HL-60 (cell line): ENCODE measurements around the gene SHMT1.
"Not testable (repeated sequence)": the region's sequence is repeated elsewhere in the genome, so short reads cannot be mapped to it uniquely, and the experiment has no call there.

Source experiments
- DNase-seq, 2 experiments: peaks; one replicate each; pipeline ENCODE4 v3.0.0-alpha.2; 2010 to 2020; ENCODE audit warnings: low read depth in 1 of 2, low spot score in 1 of 2
- H3K27ac ChIP-seq: fragments of 250-450 bp; sonication (Bioruptor Pico); replicated peaks from 2 replicates; pipeline ENCODE4 v1.5.1; 2020; ENCODE audit warnings: mild to moderate bottlenecking, moderate library complexity
- H3K27me3 ChIP-seq: fragments of 250-450 bp; sonication (Bioruptor Pico); 2 replicates; pipeline ENCODE4 v1.5.1; 2021; ENCODE audit warnings: mild to moderate bottlenecking, moderate library complexity; ENCODE audit not compliant: insufficient read depth, poor library complexity, severe bottlenecking
- H3K4me3 ChIP-seq: replicated peaks from 2 replicates; pipeline ENCODE4 v1.5.1; 2011; ENCODE audit warnings: mild to moderate bottlenecking, control low read depth, low read length; ENCODE audit not compliant: insufficient read depth
- GABPA ChIP-seq: IDR thresholded peaks from 2 replicates; pipeline ENCODE4 v1.6.1; 2012; ENCODE audit warnings: low read depth
- POLR2AphosphoS5 ChIP-seq: IDR thresholded peaks from 2 replicates; pipeline ENCODE4 v1.6.1; 2012; ENCODE audit warnings: low read depth
- REST ChIP-seq: IDR thresholded peaks from 2 replicates; pipeline ENCODE4 v1.6.1; 2012; ENCODE audit warnings: low read depth; ENCODE audit not compliant: insufficient replicate concordance
- SPI1 ChIP-seq: IDR thresholded peaks from 2 replicates; pipeline ENCODE4 v1.6.1; 2012; ENCODE audit warnings: low read depth, mild to moderate bottlenecking, borderline replicate concordance
- TF ChIP-seq, protein P1 (sequence below): IDR thresholded peaks from one replicate; pipeline ENCODE4 v1.5.1; 2011; ENCODE audit warnings: low read length, control low read depth, inconsistent platforms; ENCODE audit not compliant: insufficient read depth

Gene SHMT1

DNA sequence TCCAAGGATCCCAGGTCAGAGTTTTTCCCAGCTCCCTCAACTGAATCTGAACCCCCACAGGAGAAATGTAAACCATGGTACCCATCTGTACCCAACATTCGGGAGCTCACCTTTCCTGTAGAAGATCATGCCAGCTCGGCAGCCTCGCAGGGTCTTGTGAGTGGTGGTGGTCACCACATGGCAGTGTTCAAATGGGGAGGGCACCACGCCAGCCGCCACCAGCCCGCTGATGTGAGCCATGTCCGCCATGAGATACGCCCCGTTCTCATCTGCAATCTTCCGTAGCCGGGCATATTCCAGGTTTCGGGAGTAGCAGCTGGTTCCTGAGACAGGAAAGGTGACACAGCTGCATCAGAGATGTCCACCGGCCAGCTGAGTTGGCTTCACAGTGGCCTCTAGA lies 23.4 kb downstream of the SHMT1 start:
- Histone ChIP-seq H3K27ac (no peak overlapping the region), H3K27me3 (no peaks in the 10 kb centered on the region), H3K4me3 (no peak overlapping the region)
- TF ChIP-seq SPI1 (no peak), REST (no peak), POLR2AphosphoS5 (no peak), GABPA (no peak)
- TF ChIP-seq, protein P1, sequence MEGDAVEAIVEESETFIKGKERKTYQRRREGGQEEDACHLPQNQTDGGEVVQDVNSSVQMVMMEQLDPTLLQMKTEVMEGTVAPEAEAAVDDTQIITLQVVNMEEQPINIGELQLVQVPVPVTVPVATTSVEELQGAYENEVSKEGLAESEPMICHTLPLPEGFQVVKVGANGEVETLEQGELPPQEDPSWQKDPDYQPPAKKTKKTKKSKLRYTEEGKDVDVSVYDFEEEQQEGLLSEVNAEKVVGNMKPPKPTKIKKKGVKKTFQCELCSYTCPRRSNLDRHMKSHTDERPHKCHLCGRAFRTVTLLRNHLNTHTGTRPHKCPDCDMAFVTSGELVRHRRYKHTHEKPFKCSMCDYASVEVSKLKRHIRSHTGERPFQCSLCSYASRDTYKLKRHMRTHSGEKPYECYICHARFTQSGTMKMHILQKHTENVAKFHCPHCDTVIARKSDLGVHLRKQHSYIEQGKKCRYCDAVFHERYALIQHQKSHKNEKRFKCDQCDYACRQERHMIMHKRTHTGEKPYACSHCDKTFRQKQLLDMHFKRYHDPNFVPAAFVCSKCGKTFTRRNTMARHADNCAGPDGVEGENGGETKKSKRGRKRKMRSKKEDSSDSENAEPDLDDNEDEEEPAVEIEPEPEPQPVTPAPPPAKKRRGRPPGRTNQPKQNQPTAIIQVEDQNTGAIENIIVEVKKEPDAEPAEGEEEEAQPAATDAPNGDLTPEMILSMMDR: no peak
- no peak for DNase-seq

- not testable (repeated sequence) for H3K27me3 ChIP-seq, DNase-seq, H3K4me3 ChIP-seq, H3K27ac ChIP-seq
Measured at GRCh38 chr17:18338158-18338557, 25.2 kb downstream of the SHMT1 start.

- no peak for DNase-seq
- no peak for TF ChIP-seq SPI1
- TF ChIP-seq, protein P1: no peak
- TF ChIP-seq POLR2AphosphoS5: no peak
- TF ChIP-seq REST: no peak
- no peak for TF ChIP-seq GABPA
- H3K27ac ChIP-seq: no peak overlapping the region
- H3K27me3 ChIP-seq: no peaks in the 10 kb centered on the region
- H3K4me3 ChIP-seq: no peak overlapping the region
Measured at GRCh38 chr17:18332909-18333489, 30.4 kb downstream of the SHMT1 start.

DNA sequence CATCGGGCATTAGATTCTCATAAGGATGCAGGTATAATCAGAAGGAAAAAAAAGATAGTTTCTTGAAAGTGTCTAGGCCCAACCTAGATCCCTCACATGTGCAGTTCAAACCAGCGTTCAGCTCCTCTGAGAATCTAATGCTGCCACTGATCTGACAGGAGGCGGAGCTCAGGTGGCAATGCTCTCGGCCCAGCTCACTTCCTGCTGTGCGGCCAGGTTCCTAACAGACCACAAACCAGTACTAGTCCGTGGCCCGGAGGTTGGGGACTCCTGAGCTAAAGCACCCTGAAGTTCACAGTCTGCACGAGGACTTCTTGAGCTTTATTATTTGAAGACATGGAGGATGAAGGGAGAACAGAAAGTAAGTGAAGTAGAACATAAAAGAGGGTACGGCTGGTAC lies 31.5 kb downstream of the SHMT1 start:
- no peak overlapping the region for H3K27ac ChIP-seq
- DNase-seq: no peak
- H3K27me3 ChIP-seq: no peaks in the 10 kb centered on the region
- no peak for TF ChIP-seq SPI1
- no peak for TF ChIP-seq GABPA
- TF ChIP-seq REST: no peak
- TF ChIP-seq, protein P1: no peak
- no peak for TF ChIP-seq POLR2AphosphoS5
- no peak overlapping the region for H3K4me3 ChIP-seq
